ENCODE data around the gene INSYN2B. TPM values are rescaled to one million over a fixed set of nuclear protein-coding genes. Genes with fewer than 3 reads are reported as not detected.

Gene INSYN2B
- total RNA-seq, 1 donor from 2014 or later, result 0.25 TPM

- intact Hi-C loops (cut with DNase I), result no loop called here
- H3K27ac ChIP-seq, result no peak overlapping the region
- no peak for TF ChIP-seq POLR2A (IDR thresholded peaks at IDR 0.05)
- no peak for TF ChIP-seq CTCF (IDR thresholded peaks at IDR 0.05)
- TF ChIP-seq POLR2AphosphoS5 (IDR thresholded peaks at IDR 0.05; ENCODE audit: insufficient read depth in 1 of 2, low read depth in 1 of 2), result no peak
- H3K9me3 ChIP-seq, result no peaks in the 10 kb centered on the region
- H3K4me1 ChIP-seq, result no peaks in the 10 kb centered on the region
- H3K36me3 ChIP-seq, result no peaks in the 10 kb centered on the region
- no peaks in the 10 kb centered on the region for H3K27me3 ChIP-seq
- no peak overlapping the region for H3K4me3 ChIP-seq
- DNase-seq (ENCODE audit: extremely low spot score in 2 of 2), result no peak
These were observed 44.5 kb downstream of the INSYN2B start for GRCh38 chr5:169935762-169936161.

- H3K9me3 ChIP-seq, result no peaks in the 10 kb centered on the region
- no peak overlapping the region for H3K27ac ChIP-seq
- no peaks in the 10 kb centered on the region for H3K4me1 ChIP-seq
- TF ChIP-seq POLR2AphosphoS5 (IDR thresholded peaks at IDR 0.05; ENCODE audit: insufficient read depth in 1 of 2, low read depth in 1 of 2) (no peak), POLR2A (IDR thresholded peaks at IDR 0.05) (no peak), CTCF (IDR thresholded peaks at IDR 0.05) (no peak)
- no peaks in the 10 kb centered on the region for H3K27me3 ChIP-seq
- no peaks in the 10 kb centered on the region for H3K36me3 ChIP-seq
- intact Hi-C loops (cut with DNase I), result no loop called here
- no peak for DNase-seq (ENCODE audit: extremely low spot score in 2 of 2)
- no peak overlapping the region for H3K4me3 ChIP-seq
These were observed 45.3 kb downstream of the INSYN2B start for GRCh38 chr5:169934990-169935389.

GRCh38 chr5:169933616-169934015 is 46.7 kb downstream of the INSYN2B start:
- intact Hi-C loops (cut with DNase I), result no loop called here
- H3K9me3 ChIP-seq, result no peaks in the 10 kb centered on the region
- H3K36me3 ChIP-seq, result no peaks in the 10 kb centered on the region
- TF ChIP-seq CTCF (IDR thresholded peaks at IDR 0.05), result no peak
- no peak for TF ChIP-seq POLR2A (IDR thresholded peaks at IDR 0.05)
- TF ChIP-seq POLR2AphosphoS5 (IDR thresholded peaks at IDR 0.05; ENCODE audit: insufficient read depth in 1 of 2, low read depth in 1 of 2), result no peak
- no peak overlapping the region for H3K4me3 ChIP-seq
- no peak for DNase-seq (ENCODE audit: extremely low spot score in 2 of 2)
- H3K27ac ChIP-seq, result no peak overlapping the region
- no peaks in the 10 kb centered on the region for H3K27me3 ChIP-seq
- H3K4me1 ChIP-seq, result no peaks in the 10 kb centered on the region

- intact Hi-C loops (cut with DNase I), result no loop called here
These were observed 47.2 kb downstream of the INSYN2B start for GRCh38 chr5:169933127-169933526.

GRCh38 chr5:169923988-169924387 is 56.3 kb downstream of the INSYN2B start:
- TF ChIP-seq CTCF (IDR thresholded peaks at IDR 0.05), result no peak
- TF ChIP-seq POLR2AphosphoS5 (IDR thresholded peaks at IDR 0.05; ENCODE audit: insufficient read depth in 1 of 2, low read depth in 1 of 2), result no peak
- no peak for TF ChIP-seq POLR2A (IDR thresholded peaks at IDR 0.05)
- H3K36me3 ChIP-seq, result no peaks in the 10 kb centered on the region
- no peaks in the 10 kb centered on the region for H3K4me1 ChIP-seq
- no peaks in the 10 kb centered on the region for H3K27me3 ChIP-seq
- intact Hi-C loops (cut with DNase I), result no loop called here
- no peak for DNase-seq (ENCODE audit: extremely low spot score in 2 of 2)
- H3K27ac ChIP-seq, result no peak overlapping the region
- H3K9me3 ChIP-seq, result no peaks in the 10 kb centered on the region
- H3K4me3 ChIP-seq, result no peak overlapping the region

More at GRCh38 chr5:169933127-169933526, 47.2 kb downstream of the INSYN2B start:
- Histone ChIP-seq H3K27me3 (no peaks in the 10 kb centered on the region), H3K4me1 (no peaks in the 10 kb centered on the region), H3K36me3 (no peaks in the 10 kb centered on the region), H3K27ac (no peak overlapping the region), H3K4me3 (no peak overlapping the region), H3K9me3 (no peaks in the 10 kb centered on the region)
- TF ChIP-seq POLR2AphosphoS5 (IDR thresholded peaks at IDR 0.05; ENCODE audit: insufficient read depth in 1 of 2, low read depth in 1 of 2) (no peak), CTCF (IDR thresholded peaks at IDR 0.05) (no peak), POLR2A (IDR thresholded peaks at IDR 0.05) (no peak)
- no peak for DNase-seq (ENCODE audit: extremely low spot score in 2 of 2)
